ENCODE data around the gene HMCN2.

DNA sequence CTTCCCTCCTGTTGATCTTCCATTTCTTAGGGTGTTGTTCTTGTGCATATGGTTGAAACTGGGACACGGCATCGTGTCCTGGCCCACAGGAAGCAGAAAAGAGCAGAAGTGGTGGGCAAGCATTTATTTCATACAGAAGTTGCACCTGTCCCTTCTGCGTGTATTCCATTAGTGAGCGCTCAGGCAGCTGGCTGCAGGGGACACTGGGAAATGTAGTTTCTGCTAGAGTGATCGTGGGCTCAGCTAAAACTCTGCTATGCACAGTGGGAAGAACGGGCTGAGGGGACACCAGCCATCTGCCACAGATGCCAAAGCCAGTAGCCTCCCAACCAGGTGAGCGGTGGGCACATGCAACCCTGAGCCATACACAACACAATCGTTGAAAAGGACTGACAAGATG, 121.8 kb downstream of the HMCN2 start:
- no peak for TF ChIP-seq CTCF (IDR thresholded peaks at IDR 0.05; ENCODE audit: low read length)
- TF ChIP-seq EZH2phosphoT487 (IDR thresholded peaks at IDR 0.05; ENCODE audit: low read length): no peak
